NCI-H2196 treated with DMSO at 0.1 percent for 48 hours (cell line): Measurements from ENCODE around the gene DLK1.
A peak's percentile ranks its signal among the peaks of the same experiment; 100 is the strongest.

ENCODE experiments used
- DNase-seq: peaks from one replicate; lab custom pipeline; 2025; ENCODE audit not compliant: unreplicated experiment; lab: John Stamatoyannopoulos, UW

The DLK1 gene

GRCh38 chr14:100731846-100732765 lies 5.4 kb downstream of the DLK1 start:
- DNase-seq: no peak

- DNase-seq: no peak
Measured at GRCh38 chr14:100732766-100733100, 6.0 kb downstream of the DLK1 start.

GRCh38 chr14:100733152-100733850 lies 6.6 kb downstream of the DLK1 start:
- DNase-seq: no peak

- DNase-seq: no peak
Measured at GRCh38 chr14:100734031-100734990, 7.6 kb downstream of the DLK1 start.

- DNase-seq: no peak
Measured at GRCh38 chr14:100735271-100735670, 8.6 kb downstream of the DLK1 start.

- no peak for DNase-seq
Measured at GRCh38 chr14:100736269-100737180, 9.8 kb downstream of the DLK1 start.

GRCh38 chr14:100737526-100737925 lies 10.8 kb downstream of the DLK1 start:
- DNase-seq: no peak

- DNase-seq: no peak
Measured at GRCh38 chr14:100738269-100738691, 11.6 kb downstream of the DLK1 start.

GRCh38 chr14:100738704-100739131 lies 12.0 kb downstream of the DLK1 start:
- no peak for DNase-seq

GRCh38 chr14:100739306-100739705 lies 12.6 kb downstream of the DLK1 start:
- DNase-seq: no peak

- DNase-seq: no peak
Measured at GRCh38 chr14:100740196-100740825, 13.6 kb downstream of the DLK1 start.

GRCh38 chr14:100740929-100741328 lies 14.2 kb downstream of the DLK1 start:
- no peak for DNase-seq

- no peak for DNase-seq
Measured at GRCh38 chr14:100741966-100742365, 15.3 kb downstream of the DLK1 start.

- no peak for DNase-seq
Measured at GRCh38 chr14:100746326-100746725, 19.6 kb downstream of the DLK1 start.

GRCh38 chr14:100747021-100747586 lies 20.4 kb downstream of the DLK1 start:
- DNase-seq: peak; percentile 6

GRCh38 chr14:100747736-100748135 lies 21.0 kb downstream of the DLK1 start:
- DNase-seq: no peak

- DNase-seq: no peak
Measured at GRCh38 chr14:100748403-100748802, 21.7 kb downstream of the DLK1 start.

- no peak for DNase-seq
Measured at GRCh38 chr14:100748944-100749343, 22.3 kb downstream of the DLK1 start.

- no peak for DNase-seq
Measured at GRCh38 chr14:100749967-100750597, 23.4 kb downstream of the DLK1 start.
